CD4-positive, alpha-beta T cell (primary cell): Measurements from ENCODE around the gene OFD1. TPM values are rescaled to one million over a fixed set of nuclear protein-coding genes. Genes with fewer than 3 reads are reported as not detected.

Source experiments
- ATAC-seq: fragments of 200-7000 bp; cut with Tn5 transposase; one replicate; pipeline ENCODE4 v1.10.0; 2022; ENCODE audit warnings: mild to moderate bottlenecking; ENCODE audit not compliant: poor library complexity
- CTCF ChIA-PET: fragments of 350-600 bp; sonication (Branson Sonifier 250); formaldehyde crosslinking; loops from one replicate; lab custom pipeline; 2021; ENCODE audit warnings: antibody characterized with exemption, inconsistent platforms; lab: Charles Lee
- POLR2A ChIA-PET: fragments of 350-600 bp; sonication (Branson Sonifier 250); formaldehyde crosslinking; loops from one replicate; lab custom pipeline; 2021; ENCODE audit warnings: antibody characterized with exemption, inconsistent platforms; lab: Charles Lee
- DNase-seq, 14 experiments: peaks; one replicate each; pipeline ENCODE4 v3.0.0-alpha.2; 2013 to 2020; ENCODE audit warnings: mixed read lengths in 2 of 14
- H3K27ac ChIP-seq, 2 donors: one replicate each; pipeline versions ENCODE4 v1.5.1 to v1.7.0; 2013; ENCODE audit warnings: low read length in 2 of 2, low read depth in 1 of 2, mild to moderate bottlenecking in 1 of 2
- H3K27me3 ChIP-seq, 2 experiments: 1 replicate in 1 of 2; 2 replicates in 1 of 2; pipeline versions ENCODE4 v1.6.1 to v1.7.0; 2013; ENCODE audit warnings: low read length in 2 of 2, control low read depth in 1 of 2, mild to moderate bottlenecking in 1 of 2, moderate library complexity in 1 of 2; ENCODE audit not compliant: insufficient read depth in 2 of 2, control insufficient read depth in 1 of 2
- H3K36me3 ChIP-seq: one replicate; pipeline ENCODE4 v1.6.1; 2013; ENCODE audit warnings: low read length, control low read depth; ENCODE audit not compliant: insufficient read depth
- H3K4me1 ChIP-seq: one replicate; pipeline ENCODE4 v1.6.1; 2013; ENCODE audit warnings: low read length, control low read depth; ENCODE audit not compliant: insufficient read depth
- H3K4me3 ChIP-seq: one replicate; pipeline ENCODE4 v1.5.1; 2013; ENCODE audit warnings: mild to moderate bottlenecking, low read length, moderate library complexity
- H3K9me3 ChIP-seq, 2 experiments: 1 replicate in 1 of 2; 2 replicates in 1 of 2; pipeline versions ENCODE4 v1.6.1 to v1.7.0; 2013; ENCODE audit warnings: low read length in 2 of 2, mild to moderate bottlenecking in 2 of 2, control low read depth in 1 of 2, moderate library complexity in 1 of 2; ENCODE audit not compliant: control insufficient read depth in 1 of 2, insufficient read depth in 1 of 2
- H3K27ac Mint-ChIP-seq: one replicate; pipeline ENCODE4 v1.8.0; 2020; ENCODE audit warnings: mixed read lengths
- H3K27me3 Mint-ChIP-seq: one replicate; pipeline ENCODE4 v1.8.0; 2021; ENCODE audit warnings: mixed read lengths
- H3K36me3 Mint-ChIP-seq: one replicate; pipeline ENCODE4 v1.8.0; 2021; ENCODE audit warnings: low read depth, mixed read lengths
- H3K4me1 Mint-ChIP-seq: one replicate; pipeline ENCODE4 v1.8.0; 2021; ENCODE audit warnings: low read depth, mixed read lengths
- H3K4me3 Mint-ChIP-seq: one replicate; pipeline ENCODE4 v1.8.0; 2020; ENCODE audit warnings: mild to moderate bottlenecking, mixed read lengths
- H3K9me3 Mint-ChIP-seq: one replicate; pipeline ENCODE4 v1.8.0; 2020; ENCODE audit warnings: mixed read lengths
- intact Hi-C, 2 experiments: fragments of 100-400 bp; cut with DNase I in 1 of 2; cut with micrococcal nuclease in 1 of 2; formaldehyde crosslinking; loops; one replicate each; pipeline versions ENCODE4 v1.15.1 to v1.9.0; 2023 to 2025; cut with DNase I, micrococcal nuclease
- total RNA-seq, 174 experiments: library from RNA in 2 of 174; stranded (reverse) in 2 of 174; gene quantifications; one replicate each; pipeline ENCODE4 v1.2.3 and lab custom pipeline; 2021 to 2026
- TF ChIP-seq, protein P1 (sequence below): fragments of 200-600 bp; IDR thresholded peaks from one replicate; pipeline ENCODE4 v1.8.0; 2022; ENCODE audit warnings: antibody characterized with exemption, mild to moderate bottlenecking

OFD1 gene
- total RNA-seq, 2 experiments from 2014 or later = 59.1 to 60.0 TPM

DNA sequence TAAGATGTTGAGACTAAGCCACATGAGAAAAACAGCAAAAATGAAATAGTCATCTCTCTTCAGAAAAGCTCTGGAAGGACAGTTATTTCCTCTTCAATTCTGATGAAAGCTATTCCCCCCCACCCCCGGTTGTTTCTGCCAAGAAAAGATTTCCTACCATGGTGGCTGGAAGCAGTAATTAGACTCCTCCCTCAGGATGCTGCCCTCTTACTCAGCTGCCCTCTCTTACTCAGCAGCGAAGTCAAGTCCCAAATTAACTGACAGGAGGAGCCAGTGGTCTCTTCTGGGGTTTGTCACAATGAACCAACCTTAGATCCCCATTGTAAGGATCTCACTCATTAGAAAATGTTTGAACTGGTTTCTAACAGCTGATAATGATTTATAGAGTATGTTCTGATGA lies 44.4 kb downstream of the OFD1 start:
- H3K9me3 ChIP-seq = no peaks in the 10 kb centered on the region
- H3K36me3 ChIP-seq = peaks cover 17% of the 10 kb centered on the region
- CTCF ChIA-PET = no interaction called here
- POLR2A ChIA-PET = no interaction called here
- DNase-seq (no peak), ATAC-seq (no peak)
- no peaks in the 10 kb centered on the region for H3K27me3 ChIP-seq
- Mint-ChIP-seq H3K9me3 (no peaks in the 10 kb centered on the region), H3K27ac (no peak overlapping the region), H3K36me3 (peaks cover 24% of the 10 kb centered on the region), H3K4me1 (no peaks in the 10 kb centered on the region), H3K4me3 (no peak overlapping the region), H3K27me3 (no peaks in the 10 kb centered on the region)
- intact Hi-C loops = no loop called here
- H3K27ac ChIP-seq = no peak overlapping the region
- H3K4me1 ChIP-seq = no peaks in the 10 kb centered on the region
- TF ChIP-seq, protein P1, sequence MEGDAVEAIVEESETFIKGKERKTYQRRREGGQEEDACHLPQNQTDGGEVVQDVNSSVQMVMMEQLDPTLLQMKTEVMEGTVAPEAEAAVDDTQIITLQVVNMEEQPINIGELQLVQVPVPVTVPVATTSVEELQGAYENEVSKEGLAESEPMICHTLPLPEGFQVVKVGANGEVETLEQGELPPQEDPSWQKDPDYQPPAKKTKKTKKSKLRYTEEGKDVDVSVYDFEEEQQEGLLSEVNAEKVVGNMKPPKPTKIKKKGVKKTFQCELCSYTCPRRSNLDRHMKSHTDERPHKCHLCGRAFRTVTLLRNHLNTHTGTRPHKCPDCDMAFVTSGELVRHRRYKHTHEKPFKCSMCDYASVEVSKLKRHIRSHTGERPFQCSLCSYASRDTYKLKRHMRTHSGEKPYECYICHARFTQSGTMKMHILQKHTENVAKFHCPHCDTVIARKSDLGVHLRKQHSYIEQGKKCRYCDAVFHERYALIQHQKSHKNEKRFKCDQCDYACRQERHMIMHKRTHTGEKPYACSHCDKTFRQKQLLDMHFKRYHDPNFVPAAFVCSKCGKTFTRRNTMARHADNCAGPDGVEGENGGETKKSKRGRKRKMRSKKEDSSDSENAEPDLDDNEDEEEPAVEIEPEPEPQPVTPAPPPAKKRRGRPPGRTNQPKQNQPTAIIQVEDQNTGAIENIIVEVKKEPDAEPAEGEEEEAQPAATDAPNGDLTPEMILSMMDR = no peak
- no peak overlapping the region for H3K4me3 ChIP-seq

DNA sequence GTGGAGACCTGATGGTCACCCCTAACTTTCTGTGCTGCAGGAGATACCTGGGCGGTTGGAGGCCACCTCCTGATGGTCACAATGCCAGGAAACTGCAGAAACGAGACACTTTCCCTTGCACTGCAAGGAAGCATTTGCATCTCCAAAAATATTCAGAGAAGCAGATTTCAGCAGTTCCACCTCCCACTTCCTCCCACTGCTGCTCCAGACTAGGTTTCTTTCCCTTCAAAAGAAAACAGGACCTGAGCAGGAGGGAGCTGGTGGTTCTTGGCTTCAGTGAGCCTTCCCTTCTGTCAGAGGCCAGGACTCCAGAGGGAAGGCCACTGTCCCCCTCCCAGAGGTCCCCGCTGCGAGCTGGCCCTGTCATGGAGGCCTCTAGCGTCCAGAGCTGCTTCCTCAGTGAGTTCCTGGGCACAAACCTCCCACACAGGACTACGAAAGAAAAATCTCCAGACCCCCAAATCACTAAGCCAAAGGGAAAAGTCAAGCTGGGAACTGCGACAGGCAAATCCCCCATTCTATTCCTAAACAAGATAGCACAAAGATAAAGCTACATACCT lies 46.4 kb downstream of the OFD1 start:
- peak overlapping the region; percentile 49 for H3K27ac Mint-ChIP-seq

DNA sequence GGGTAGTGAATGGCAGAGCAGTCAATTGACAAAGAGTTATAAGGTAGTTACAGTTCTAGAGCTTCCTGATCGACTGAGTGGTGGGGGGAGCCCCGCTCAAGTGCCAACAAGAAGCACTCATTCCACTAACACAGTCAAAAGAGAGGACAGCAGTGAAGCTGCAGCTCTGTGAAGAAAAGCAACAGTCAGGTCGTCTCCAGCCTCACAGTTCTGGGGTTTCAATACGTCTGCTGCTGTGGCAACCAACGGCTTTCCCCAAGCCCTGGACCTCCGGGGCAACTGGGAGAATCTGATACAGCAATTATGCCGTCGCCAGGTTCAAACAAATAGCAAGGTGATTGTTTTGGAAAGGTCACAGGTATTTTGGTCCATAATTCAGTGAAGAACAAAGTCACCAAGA lies 51.5 kb downstream of the OFD1 start:
- Mint-ChIP-seq H3K36me3 (no peaks in the 10 kb centered on the region), H3K27me3 (no peaks in the 10 kb centered on the region), H3K4me3 (no peak overlapping the region), H3K4me1 (no peaks in the 10 kb centered on the region), H3K27ac (no peak overlapping the region), H3K9me3 (no peaks in the 10 kb centered on the region)
- Histone ChIP-seq H3K27ac (no peak overlapping the region), H3K9me3 (no peaks in the 10 kb centered on the region), H3K4me1 (no peaks in the 10 kb centered on the region), H3K36me3 (no peaks in the 10 kb centered on the region), H3K27me3 (no peaks in the 10 kb centered on the region), H3K4me3 (no peak overlapping the region)
- TF ChIP-seq, protein P1 = no peak
- CTCF ChIA-PET = no interaction called here
- DNase-seq = no peak
- POLR2A ChIA-PET = no interaction called here
- intact Hi-C loops = no loop called here
- ATAC-seq = no peak

More for the DNA sequence above, 46.4 kb downstream of the OFD1 start:
- H3K9me3 ChIP-seq = no peaks in the 10 kb centered on the region
- intact Hi-C loops = no loop called here
- no peaks in the 10 kb centered on the region for H3K4me1 ChIP-seq
- DNase-seq = no peak
- Mint-ChIP-seq H3K4me1 (no peaks in the 10 kb centered on the region), H3K36me3 (peaks cover 6% of the 10 kb centered on the region), H3K9me3 (no peaks in the 10 kb centered on the region), H3K4me3 (no peak overlapping the region), H3K27me3 (no peaks in the 10 kb centered on the region)
- CTCF ChIA-PET = no interaction called here
- H3K36me3 ChIP-seq = peaks cover under 1% of the 10 kb centered on the region
- TF ChIP-seq, protein P1 = no peak
- no peak for ATAC-seq
- no peak overlapping the region for H3K4me3 ChIP-seq
- H3K27ac ChIP-seq = no peak overlapping the region
- H3K27me3 ChIP-seq = no peaks in the 10 kb centered on the region
- POLR2A ChIA-PET = no interaction called here
